CD4-positive, alpha-beta T cell (primary cell): ENCODE results near the gene WDR90. TPM values are rescaled to one million over a fixed set of nuclear protein-coding genes. Genes with fewer than 3 reads are reported as not detected.

Experiments
- ATAC-seq: fragments of 200-7000 bp; cut with Tn5 transposase; one replicate; pipeline ENCODE4 v1.10.0; 2022; ENCODE audit warnings: mild to moderate bottlenecking; ENCODE audit not compliant: poor library complexity
- CTCF ChIA-PET: fragments of 350-600 bp; sonication (Branson Sonifier 250); formaldehyde crosslinking; loops from one replicate; lab custom pipeline; 2021; ENCODE audit warnings: antibody characterized with exemption, inconsistent platforms; lab: Charles Lee
- POLR2A ChIA-PET: fragments of 350-600 bp; sonication (Branson Sonifier 250); formaldehyde crosslinking; loops from one replicate; lab custom pipeline; 2021; ENCODE audit warnings: antibody characterized with exemption, inconsistent platforms; lab: Charles Lee
- DNase-seq, 14 experiments: peaks; one replicate each; pipeline ENCODE4 v3.0.0-alpha.2; 2013 to 2020; ENCODE audit warnings: mixed read lengths in 2 of 14
- H3K27ac ChIP-seq, 2 donors: one replicate each; pipeline versions ENCODE4 v1.5.1 to v1.7.0; 2013; ENCODE audit warnings: low read length in 2 of 2, low read depth in 1 of 2, mild to moderate bottlenecking in 1 of 2
- H3K27me3 ChIP-seq, 2 experiments: 1 replicate in 1 of 2; 2 replicates in 1 of 2; pipeline versions ENCODE4 v1.6.1 to v1.7.0; 2013; ENCODE audit warnings: low read length in 2 of 2, control low read depth in 1 of 2, mild to moderate bottlenecking in 1 of 2, moderate library complexity in 1 of 2; ENCODE audit not compliant: insufficient read depth in 2 of 2, control insufficient read depth in 1 of 2
- H3K36me3 ChIP-seq: one replicate; pipeline ENCODE4 v1.6.1; 2013; ENCODE audit warnings: low read length, control low read depth; ENCODE audit not compliant: insufficient read depth
- H3K4me1 ChIP-seq: one replicate; pipeline ENCODE4 v1.6.1; 2013; ENCODE audit warnings: low read length, control low read depth; ENCODE audit not compliant: insufficient read depth
- H3K4me3 ChIP-seq: one replicate; pipeline ENCODE4 v1.5.1; 2013; ENCODE audit warnings: mild to moderate bottlenecking, low read length, moderate library complexity
- H3K9me3 ChIP-seq, 2 experiments: 1 replicate in 1 of 2; 2 replicates in 1 of 2; pipeline versions ENCODE4 v1.6.1 to v1.7.0; 2013; ENCODE audit warnings: low read length in 2 of 2, mild to moderate bottlenecking in 2 of 2, control low read depth in 1 of 2, moderate library complexity in 1 of 2; ENCODE audit not compliant: control insufficient read depth in 1 of 2, insufficient read depth in 1 of 2
- H3K27ac Mint-ChIP-seq: one replicate; pipeline ENCODE4 v1.8.0; 2020; ENCODE audit warnings: mixed read lengths
- H3K27me3 Mint-ChIP-seq: one replicate; pipeline ENCODE4 v1.8.0; 2021; ENCODE audit warnings: mixed read lengths
- H3K36me3 Mint-ChIP-seq: one replicate; pipeline ENCODE4 v1.8.0; 2021; ENCODE audit warnings: low read depth, mixed read lengths
- H3K4me1 Mint-ChIP-seq: one replicate; pipeline ENCODE4 v1.8.0; 2021; ENCODE audit warnings: low read depth, mixed read lengths
- H3K4me3 Mint-ChIP-seq: one replicate; pipeline ENCODE4 v1.8.0; 2020; ENCODE audit warnings: mild to moderate bottlenecking, mixed read lengths
- H3K9me3 Mint-ChIP-seq: one replicate; pipeline ENCODE4 v1.8.0; 2020; ENCODE audit warnings: mixed read lengths
- intact Hi-C, 2 experiments: fragments of 100-400 bp; cut with DNase I in 1 of 2; cut with micrococcal nuclease in 1 of 2; formaldehyde crosslinking; loops; one replicate each; pipeline versions ENCODE4 v1.15.1 to v1.9.0; 2023 to 2025; cut with DNase I, micrococcal nuclease
- total RNA-seq, 174 experiments: library from RNA in 2 of 174; stranded (reverse) in 2 of 174; gene quantifications; one replicate each; pipeline ENCODE4 v1.2.3 and lab custom pipeline; 2021 to 2026
- TF ChIP-seq, protein P1 (sequence below): fragments of 200-600 bp; IDR thresholded peaks from one replicate; pipeline ENCODE4 v1.8.0; 2022; ENCODE audit warnings: antibody characterized with exemption, mild to moderate bottlenecking

Gene WDR90
- total RNA-seq, 2 experiments from 2014 or later, result 8.1 to 10.3 TPM

DNA sequence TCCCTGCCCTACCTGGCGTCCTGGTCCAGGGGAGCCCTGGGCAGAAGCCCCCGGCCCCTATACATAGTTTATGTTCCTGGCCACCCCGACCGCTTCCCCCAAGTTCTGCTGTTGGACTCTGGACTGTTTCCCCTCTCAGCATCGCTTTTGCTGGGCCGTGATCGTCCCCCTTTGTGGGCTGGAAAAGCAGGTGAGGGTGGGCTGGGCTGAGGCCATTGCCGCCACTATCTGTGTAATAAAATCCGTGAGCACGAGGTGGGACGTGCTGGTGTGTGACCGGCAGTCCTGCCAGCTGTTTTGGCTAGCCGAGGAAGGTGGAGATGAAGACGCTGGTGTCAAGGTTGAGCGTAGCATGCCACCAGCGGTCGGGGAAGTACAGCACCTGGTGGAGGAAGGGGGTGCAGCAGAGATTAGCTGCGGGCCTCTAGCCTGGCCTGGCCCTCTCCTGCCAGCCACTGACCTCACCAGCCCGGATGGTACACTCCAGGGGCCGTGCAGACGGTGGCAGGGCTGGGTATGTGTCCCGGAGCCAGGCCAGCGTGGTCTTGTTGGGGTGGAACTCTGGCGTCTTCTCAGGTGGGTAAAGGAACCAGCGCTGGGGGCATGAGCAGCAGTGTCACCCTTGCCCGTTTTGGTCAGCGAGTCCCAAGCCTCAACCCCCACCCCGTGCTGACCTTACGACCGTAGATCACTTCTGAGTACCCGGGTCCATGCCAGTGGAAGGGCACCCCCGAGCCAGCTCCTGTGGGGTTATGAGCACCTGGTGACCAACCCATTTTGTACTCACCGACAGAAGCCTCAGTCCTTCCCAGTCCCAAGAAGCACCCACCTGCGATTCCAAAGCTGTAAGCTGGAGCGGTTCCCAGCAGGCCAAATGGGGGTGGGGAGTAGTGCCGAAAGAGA lies 33.6 kb downstream of the WDR90 start:
- Mint-ChIP-seq H3K4me3 (peak overlapping the region; percentile 83), H3K27ac (peak overlapping the region; percentile 69), H3K36me3 (peaks cover 19% of the 10 kb centered on the region), H3K27me3 (no peaks in the 10 kb centered on the region), H3K4me1 (peaks cover 15% of the 10 kb centered on the region), H3K9me3 (no peaks in the 10 kb centered on the region)
- peaks cover 65% of the 10 kb centered on the region for H3K4me1 ChIP-seq
- no peaks in the 10 kb centered on the region for H3K27me3 ChIP-seq
- DNase-seq (peak in 1 of 14 experiments; percentile 51), ATAC-seq (no peak)
- ChIA-PET CTCF (no interaction called here), POLR2A (interaction anchor here (2.5 to 4.8 kb wide), 2 partner anchors 12 to 15 kb away, joined by 12 to 55 read pairs; partner anchors contain the start of gene RHOT2)
- no peaks in the 10 kb centered on the region for H3K9me3 ChIP-seq
- TF ChIP-seq, protein P1, sequence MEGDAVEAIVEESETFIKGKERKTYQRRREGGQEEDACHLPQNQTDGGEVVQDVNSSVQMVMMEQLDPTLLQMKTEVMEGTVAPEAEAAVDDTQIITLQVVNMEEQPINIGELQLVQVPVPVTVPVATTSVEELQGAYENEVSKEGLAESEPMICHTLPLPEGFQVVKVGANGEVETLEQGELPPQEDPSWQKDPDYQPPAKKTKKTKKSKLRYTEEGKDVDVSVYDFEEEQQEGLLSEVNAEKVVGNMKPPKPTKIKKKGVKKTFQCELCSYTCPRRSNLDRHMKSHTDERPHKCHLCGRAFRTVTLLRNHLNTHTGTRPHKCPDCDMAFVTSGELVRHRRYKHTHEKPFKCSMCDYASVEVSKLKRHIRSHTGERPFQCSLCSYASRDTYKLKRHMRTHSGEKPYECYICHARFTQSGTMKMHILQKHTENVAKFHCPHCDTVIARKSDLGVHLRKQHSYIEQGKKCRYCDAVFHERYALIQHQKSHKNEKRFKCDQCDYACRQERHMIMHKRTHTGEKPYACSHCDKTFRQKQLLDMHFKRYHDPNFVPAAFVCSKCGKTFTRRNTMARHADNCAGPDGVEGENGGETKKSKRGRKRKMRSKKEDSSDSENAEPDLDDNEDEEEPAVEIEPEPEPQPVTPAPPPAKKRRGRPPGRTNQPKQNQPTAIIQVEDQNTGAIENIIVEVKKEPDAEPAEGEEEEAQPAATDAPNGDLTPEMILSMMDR, result no peak
- peaks cover 29% of the 10 kb centered on the region for H3K36me3 ChIP-seq
- no peak overlapping the region for H3K27ac ChIP-seq
- no peak overlapping the region for H3K4me3 ChIP-seq
- intact Hi-C loops, result no loop called here

DNA sequence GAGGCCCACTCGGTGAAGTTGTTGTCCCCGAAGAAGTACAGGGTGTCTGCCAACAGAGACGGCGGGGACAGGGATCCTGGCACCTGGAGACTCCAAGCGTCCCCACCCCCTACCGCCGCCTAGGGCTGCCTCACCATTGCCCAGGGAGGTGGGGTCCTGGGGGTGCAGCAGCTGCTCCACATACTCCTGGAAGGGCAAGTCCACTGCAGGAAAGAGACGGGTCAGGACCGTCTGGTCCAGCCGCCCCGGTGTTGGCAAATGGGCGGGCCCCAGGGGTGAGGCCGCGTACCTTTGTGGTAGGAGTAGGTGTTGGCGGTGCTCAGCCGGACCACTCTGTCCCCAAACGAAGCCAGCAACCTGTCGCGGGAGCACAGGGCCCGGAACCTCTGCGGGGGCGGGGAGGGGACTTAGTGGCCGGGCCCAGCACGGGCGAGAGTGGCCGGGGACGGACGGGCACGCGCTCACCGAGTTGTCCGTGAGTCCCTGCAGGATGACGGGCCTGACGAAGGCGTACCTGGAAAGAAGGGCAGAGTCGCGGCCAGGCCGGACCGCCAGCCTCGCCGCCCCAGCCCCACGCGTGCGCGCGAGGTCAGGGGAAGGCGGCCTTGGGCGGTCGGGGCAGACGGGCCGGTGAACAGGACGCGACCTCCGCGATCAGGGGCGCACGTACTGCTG lies 34.4 kb downstream of the WDR90 start:
- no peaks in the 10 kb centered on the region for H3K27me3 Mint-ChIP-seq
- H3K4me1 Mint-ChIP-seq, result peaks cover 15% of the 10 kb centered on the region
- ChIA-PET POLR2A (interaction anchor here (0.9 to 1.9 kb wide), 6 partner anchors 8 to 296 kb away, joined by 3 to 12 read pairs (median 5); partner anchors contain the start of genes RHBDL1 and RHOT2), CTCF (no interaction called here)
- H3K36me3 ChIP-seq, result peaks cover 29% of the 10 kb centered on the region
- DNase-seq (peak in 1 of 14 experiments; percentile 54), ATAC-seq (no peak)
- no peaks in the 10 kb centered on the region for H3K27me3 ChIP-seq
- TF ChIP-seq, protein P1, result no peak
- H3K9me3 ChIP-seq, result no peaks in the 10 kb centered on the region
- no peaks in the 10 kb centered on the region for H3K9me3 Mint-ChIP-seq
- H3K4me3 Mint-ChIP-seq, result peak overlapping the region; percentile 83
- intact Hi-C loops, result loop anchor here in 1 of 2 experiments (1.0 kb wide), 1 partner anchor 47 kb away; the partner anchor contains the start of gene METTL26
- H3K27ac ChIP-seq, result peak overlapping the region; percentile 41 to 57
- H3K27ac Mint-ChIP-seq, result peak overlapping the region; percentile 33
- peak overlapping the region; percentile 43 for H3K4me3 ChIP-seq
- H3K4me1 ChIP-seq, result peaks cover 66% of the 10 kb centered on the region
- peaks cover 19% of the 10 kb centered on the region for H3K36me3 Mint-ChIP-seq

DNA sequence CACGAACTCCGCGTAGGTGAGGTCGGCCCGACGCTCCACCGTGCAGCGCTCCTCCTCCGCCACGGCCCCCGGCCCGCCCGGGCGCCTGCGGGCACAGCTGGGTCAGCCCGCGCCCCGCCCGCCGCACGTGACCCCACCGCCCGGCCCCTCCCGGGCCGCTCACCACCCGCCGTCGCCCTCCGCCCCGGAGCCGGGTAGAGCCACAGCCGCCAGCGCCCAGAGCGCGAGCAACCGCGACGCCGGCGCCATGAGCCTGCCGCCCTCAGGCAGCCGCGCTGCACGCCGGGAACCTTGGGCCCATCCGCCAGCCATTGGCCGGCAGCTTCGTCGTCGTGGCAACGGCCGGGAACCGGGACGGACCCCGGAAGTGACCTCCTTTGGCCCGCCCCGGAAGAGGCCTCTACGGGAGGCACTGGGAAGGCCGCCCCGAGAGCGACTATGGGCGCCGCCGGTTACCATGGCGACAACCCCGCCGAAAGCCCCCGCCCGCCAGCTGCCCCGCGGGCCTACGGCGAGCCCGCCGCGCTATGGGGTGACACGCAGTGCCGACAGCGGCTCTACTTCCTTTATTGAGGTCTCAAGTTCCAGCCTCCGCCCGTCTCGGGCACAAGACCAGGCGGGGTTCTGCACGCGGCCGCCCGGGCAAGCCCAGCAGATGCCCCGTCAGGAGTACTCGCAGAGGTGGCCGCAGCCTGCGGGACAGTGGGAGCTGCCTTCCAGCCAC lies 35.1 kb downstream of the WDR90 start, which contains the start of gene JMJD8:
JMJD8 (minus strand) TSS at position 264 of the 724 bp plus-strand sequence; CDS start at position 249, 15 bp downstream.
- peaks cover 69% of the 10 kb centered on the region for H3K4me1 ChIP-seq
- CTCF ChIA-PET, result no interaction called here

More for the DNA sequence above, 35.1 kb downstream of the WDR90 start, which contains the start of gene JMJD8:
- Histone ChIP-seq H3K27ac (peak within 1 kb of the TSS; percentile 62 to 70), H3K4me3 (peak within 1 kb of the TSS; percentile 63), H3K36me3 (peaks cover 29% of the 10 kb centered on the region), H3K27me3 (no peaks in the 10 kb centered on the region), H3K9me3 (no peaks in the 10 kb centered on the region)
- TF ChIP-seq, protein P1, result no peak
- Mint-ChIP-seq H3K4me3 (peak within 1 kb of the TSS; percentile 83), H3K4me1 (peaks cover 9% of the 10 kb centered on the region), H3K9me3 (no peaks in the 10 kb centered on the region), H3K27ac (peak within 1 kb of the TSS; percentile 42), H3K27me3 (no peaks in the 10 kb centered on the region), H3K36me3 (peaks cover 19% of the 10 kb centered on the region)
- POLR2A ChIA-PET, result interaction anchor here (0.9 to 1.9 kb wide), 6 partner anchors 9 to 295 kb away, joined by 3 to 12 read pairs (median 5); partner anchors contain the start of genes RHBDL1 and RHOT2
- DNase-seq (peak; percentile 90 to 99 (median 96)), ATAC-seq (peak; percentile 59)
- intact Hi-C loops, result loop anchor here in 1 of 2 experiments (1.0 kb wide), 1 partner anchor 48 kb away; the partner anchor contains the start of gene METTL26
